ENCODE data around the gene TSPEAR. TPM values are rescaled to one million over a fixed set of nuclear protein-coding genes. Genes with fewer than 3 reads are reported as not detected.
A peak's percentile ranks its signal among the peaks of the same experiment; 100 is the strongest.

Gene TSPEAR
- total RNA-seq, 4 donors from 2014 or later, result not detected

- Histone ChIP-seq H3K4me1 (peaks cover 0 to 10% (median 7%) of the 10 kb centered on the region in 4 donors), H3K4me3 (peak within 1 kb of the TSS; percentile 86 to 99 (median 88)), H3K27me3 (peaks cover 8% of the 10 kb centered on the region), H3K27ac (peak within 1 kb of the TSS; percentile 61 to 80 (median 78)), H3K36me3 (no peaks in the 10 kb centered on the region), H3K9me3 (no peaks in the 10 kb centered on the region)
- TF ChIP-seq CTCF (IDR thresholded peaks at IDR 0.05), result no peak
- TF ChIP-seq POLR2AphosphoS5 (IDR thresholded peaks at IDR 0.05), result no peak
- no peak for TF ChIP-seq EP300 (IDR thresholded peaks at IDR 0.05; ENCODE audit: low read depth)
- no peak for TF ChIP-seq POLR2A (IDR thresholded peaks at IDR 0.05)
- WGBS, 2 donors (ENCODE audit: low coverage in 1 of 2), result 12% methylated on average over 22 of the region's 45 CpGs; no CpG with 5 or more reads in 1 of the 2 donors
- intact Hi-C loops (cut with DNase I; ENCODE audit: low total_unique reads), result loop anchor here (10.0 kb wide), 1 partner anchor 120 kb away; the partner anchor contains the start of gene CFAP410
- DNase-seq, result peak; percentile 90
- in situ Hi-C loops (cut with MboI; ENCODE audit: low pct_ligation_motif_present in 1 of 4, low pct_unique_long_range_greater_than_20kb in 1 of 4, low sequenced_read_pairs in 3 of 4), result loop anchor here in 2 of 4 donors (10.0 to 25.0 kb wide), 2 partner anchors 110 to 193 kb away; partner anchors contain the start of gene DNMT3L (in 1 of the 2)
These were observed 256.4 kb downstream of the TSPEAR start, which contains the start of gene LRRC3 for GRCh38 chr21:44454747-44455523. TSS of gene LRRC3 (plus strand) at chr21:44455510. CDS start at chr21:44456645, 1,135 bp downstream.

GRCh38 chr21:44454058-44454457 lies 257.3 kb downstream of the TSPEAR start:
- Histone ChIP-seq H3K36me3 (no peaks in the 10 kb centered on the region), H3K27ac (no peak overlapping the region), H3K4me3 (no peak overlapping the region), H3K9me3 (no peaks in the 10 kb centered on the region), H3K27me3 (peaks cover 15% of the 10 kb centered on the region), H3K4me1 (peaks cover 0 to 10% (median 7%) of the 10 kb centered on the region in 4 donors)
- intact Hi-C loops (cut with DNase I; ENCODE audit: low total_unique reads) (loop anchor here (10.0 kb wide), 1 partner anchor 119 kb away; the partner anchor contains the start of gene CFAP410), in situ Hi-C loops (cut with MboI; ENCODE audit: low pct_ligation_motif_present in 1 of 4, low pct_unique_long_range_greater_than_20kb in 1 of 4, low sequenced_read_pairs in 3 of 4) (loop anchor here in 2 of 4 donors (10.0 to 25.0 kb wide), 2 partner anchors 109 to 192 kb away; partner anchors contain the start of gene DNMT3L (in 1 of the 2))
- TF ChIP-seq POLR2AphosphoS5 (IDR thresholded peaks at IDR 0.05) (no peak), EP300 (IDR thresholded peaks at IDR 0.05; ENCODE audit: low read depth) (no peak), POLR2A (IDR thresholded peaks at IDR 0.05) (no peak), CTCF (IDR thresholded peaks at IDR 0.05) (no peak)
- no peak for DNase-seq
- 82 to 83% methylated on average over 5 of the region's 5 CpGs for WGBS, 2 donors (ENCODE audit: low coverage in 1 of 2)

GRCh38 chr21:44453120-44453519 lies 258.3 kb downstream of the TSPEAR start:
- DNase-seq, result no peak
- no peak overlapping the region for H3K4me3 ChIP-seq
- intact Hi-C loops (cut with DNase I; ENCODE audit: low total_unique reads), result loop anchor here (10.0 kb wide), 1 partner anchor 118 kb away; the partner anchor contains the start of gene CFAP410
- no peak overlapping the region for H3K27ac ChIP-seq
- peaks cover 15% of the 10 kb centered on the region for H3K27me3 ChIP-seq
- in situ Hi-C loops (cut with MboI; ENCODE audit: low pct_ligation_motif_present in 1 of 4, low pct_unique_long_range_greater_than_20kb in 1 of 4, low sequenced_read_pairs in 3 of 4), result loop anchor here in 2 of 4 donors (10.0 to 25.0 kb wide), 2 partner anchors 108 to 191 kb away; partner anchors contain the start of gene DNMT3L (in 1 of the 2)
- no peaks in the 10 kb centered on the region for H3K36me3 ChIP-seq
- peaks cover 0 to 10% (median 7%) of the 10 kb centered on the region in 4 donors for H3K4me1 ChIP-seq
- no peaks in the 10 kb centered on the region for H3K9me3 ChIP-seq
- TF ChIP-seq POLR2A (IDR thresholded peaks at IDR 0.05) (no peak), CTCF (IDR thresholded peaks at IDR 0.05) (no peak), EP300 (IDR thresholded peaks at IDR 0.05; ENCODE audit: low read depth) (no peak), POLR2AphosphoS5 (IDR thresholded peaks at IDR 0.05) (no peak)
- 79 to 86% methylated on average over 3 of the region's 3 CpGs for WGBS, 2 donors (ENCODE audit: low coverage in 1 of 2)

GRCh38 chr21:44450999-44451398 lies 260.4 kb downstream of the TSPEAR start:
- no peaks in the 10 kb centered on the region for H3K9me3 ChIP-seq
- 73 to 83% methylated on average over 3 to 14 of the region's 14 CpGs for WGBS, 2 donors (ENCODE audit: low coverage in 1 of 2)
- H3K27ac ChIP-seq, result no peak overlapping the region
- H3K36me3 ChIP-seq, result no peaks in the 10 kb centered on the region
- intact Hi-C loops (cut with DNase I; ENCODE audit: low total_unique reads), result loop anchor here (10.0 kb wide), 1 partner anchor 116 kb away; the partner anchor contains the start of gene CFAP410
- H3K4me3 ChIP-seq, result no peak overlapping the region
- H3K27me3 ChIP-seq, result peaks cover 20% of the 10 kb centered on the region
- in situ Hi-C loops (cut with MboI; ENCODE audit: low pct_ligation_motif_present in 1 of 4, low pct_unique_long_range_greater_than_20kb in 1 of 4, low sequenced_read_pairs in 3 of 4), result loop anchor here in 2 of 4 donors (10.0 to 25.0 kb wide), 2 partner anchors 106 to 189 kb away; partner anchors contain the start of gene DNMT3L (in 1 of the 2)
- TF ChIP-seq POLR2AphosphoS5 (IDR thresholded peaks at IDR 0.05) (no peak), EP300 (IDR thresholded peaks at IDR 0.05; ENCODE audit: low read depth) (no peak), POLR2A (IDR thresholded peaks at IDR 0.05) (no peak), CTCF (IDR thresholded peaks at IDR 0.05) (no peak)
- peaks cover 0 to 6% (median 3%) of the 10 kb centered on the region in 4 donors for H3K4me1 ChIP-seq
- no peak for DNase-seq
